ENCODE results near the gene MRPL39. TPM values are rescaled to one million over a fixed set of nuclear protein-coding genes. Genes with fewer than 3 reads are reported as not detected.
A peak's percentile ranks its signal among the peaks of the same experiment; 100 is the strongest.

The MRPL39 gene
- total and polyA plus RNA-seq, 2 of the 4 experiments (the other 2 are of a cell fraction), result 15.2 to 20.6 TPM

DNA sequence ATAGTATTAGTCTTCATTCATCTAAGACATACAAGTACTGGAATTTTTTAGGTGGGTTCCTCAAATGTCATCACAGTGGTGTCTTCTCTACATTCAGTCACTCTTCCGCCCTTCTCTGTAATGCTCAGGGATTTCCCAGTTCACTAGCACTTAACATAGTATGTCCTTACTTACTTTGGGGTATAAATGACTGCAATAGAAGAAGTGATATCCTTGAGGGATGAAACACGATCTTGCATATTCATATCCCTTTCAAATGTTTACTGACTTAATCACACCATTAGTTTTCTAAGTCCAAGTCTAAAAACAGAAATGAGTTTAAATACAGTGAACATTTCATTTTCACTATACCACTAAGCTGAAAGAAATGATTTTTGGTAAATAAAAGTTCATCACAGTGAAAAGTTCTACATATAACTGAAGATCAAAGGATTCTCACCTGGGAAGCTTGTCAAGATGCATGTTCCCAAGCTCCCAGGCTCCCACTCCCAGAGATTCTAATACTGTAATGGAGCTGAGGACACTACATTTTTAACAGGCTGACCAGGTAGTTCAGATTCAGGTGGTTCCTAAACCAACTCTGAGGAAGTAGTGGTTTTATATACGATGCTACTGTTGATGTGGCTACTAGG is 29.7 kb downstream of the MRPL39 start:
- dilution Hi-C loops (cut with HindIII; ENCODE audit: low sequenced_read_pairs, unreplicated experiment) (no loop called here), in situ Hi-C loops (cut with MboI; ENCODE audit: low sequenced_read_pairs) (no loop called here), intact Hi-C loops (cut with micrococcal nuclease) (no loop called here)
- peaks cover 9% of the 10 kb centered on the region; the same call in 1 of the 2 replicates for H3K36me3 ChIP-seq (ENCODE audit: control insufficient read depth, insufficient read depth, low read length)
- ChIA-PET CTCF (no interaction called here), POLR2A (ENCODE audit: unreplicated experiment) (no interaction called here)
- no peak overlapping the region for H3K9ac ChIP-seq (ENCODE audit: low read depth, low read length)
- H2AK9ac ChIP-seq (replicated peaks; ENCODE audit: low read depth, low read length, poor library complexity), result no peak overlapping the region
- no peaks in the 10 kb centered on the region for H3K9me3 ChIP-seq (ENCODE audit: control insufficient read depth, insufficient read depth, low read length)
- DNase-seq, result peak; percentile 25
- no peak overlapping the region for H2BK20ac ChIP-seq (ENCODE audit: low read depth, low read length)
- H2BK15ac ChIP-seq (ENCODE audit: low read depth, low read length), result no peak overlapping the region
- no peak overlapping the region for H4K5ac ChIP-seq (ENCODE audit: low read depth, low read length)
- H2AFZ ChIP-seq (replicated peaks; ENCODE audit: low read length, poor library complexity), result no peak overlapping the region
- no CpG with 5 or more reads among the region's 3 CpGs for WGBS, 2 experiments (ENCODE audit: extremely low coverage in 2 of 2, insufficient read length in 1 of 2)
- H2BK120ac ChIP-seq (ENCODE audit: low read depth, low read length), result no peak overlapping the region
- no peak overlapping the region for H3K4ac ChIP-seq (ENCODE audit: low read depth, low read length)
- H3K4me2 ChIP-seq (ENCODE audit: low read depth, low read length), result no peak overlapping the region
- no peak overlapping the region for H2AK5ac ChIP-seq (ENCODE audit: low read depth, low read length)
- TF ChIP-seq BHLHE40 (IDR thresholded peaks at IDR 0.05; ENCODE audit: low read depth, low read length) (no peak), MAZ (IDR thresholded peaks at IDR 0.05; ENCODE audit: borderline replicate concordance, low read depth, low read length) (no peak), CEBPB (IDR thresholded peaks at IDR 0.05; ENCODE audit: low read depth, low read length) (no peak)
- TF ChIP-seq, protein P1, sequence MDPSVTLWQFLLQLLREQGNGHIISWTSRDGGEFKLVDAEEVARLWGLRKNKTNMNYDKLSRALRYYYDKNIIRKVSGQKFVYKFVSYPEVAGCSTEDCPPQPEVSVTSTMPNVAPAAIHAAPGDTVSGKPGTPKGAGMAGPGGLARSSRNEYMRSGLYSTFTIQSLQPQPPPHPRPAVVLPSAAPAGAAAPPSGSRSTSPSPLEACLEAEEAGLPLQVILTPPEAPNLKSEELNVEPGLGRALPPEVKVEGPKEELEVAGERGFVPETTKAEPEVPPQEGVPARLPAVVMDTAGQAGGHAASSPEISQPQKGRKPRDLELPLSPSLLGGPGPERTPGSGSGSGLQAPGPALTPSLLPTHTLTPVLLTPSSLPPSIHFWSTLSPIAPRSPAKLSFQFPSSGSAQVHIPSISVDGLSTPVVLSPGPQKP (IDR thresholded peaks at IDR 0.05; ENCODE audit: borderline replicate concordance, low read depth, low read length), result no peak
- no peaks in the 10 kb centered on the region for H3K27me3 ChIP-seq (ENCODE audit: control insufficient read depth, insufficient read depth, low read length)
- H2BK5ac ChIP-seq (ENCODE audit: low read depth, low read length, poor library complexity, severe bottlenecking), result no peak overlapping the region
- peaks cover 4 to 25% of the 10 kb centered on the region in 2 experiments; a peak in 3 of 4 replicates for H3K79me1 ChIP-seq (ENCODE audit: low read depth in 1 of 2, low read length in 2 of 2)
- H3K23ac ChIP-seq (ENCODE audit: low read depth, low read length), result no peak overlapping the region
- no peak overlapping the region for H3K27ac ChIP-seq (ENCODE audit: insufficient read depth, low read length)
- no peaks in the 10 kb centered on the region; the same call in 1 of the 2 replicates for H3K9me1 ChIP-seq (ENCODE audit: insufficient read depth, low read length)
- H4K8ac ChIP-seq (ENCODE audit: low read depth in 2 of 2, low read length in 2 of 2), result 0 out of 4 replicates have a peak overlapping the region, but pooled peaks of 1 of the 2 experiments have one; percentile 27
- H3K4me3 ChIP-seq (ENCODE audit: insufficient read depth, low read depth, low read length), result no peak overlapping the region
- H4K20me1 ChIP-seq (ENCODE audit: insufficient read depth, low read length), result no peaks in the 10 kb centered on the region
- H3K18ac ChIP-seq (ENCODE audit: low read depth, low read length), result no peak overlapping the region
- no peak overlapping the region for H3K56ac ChIP-seq (ENCODE audit: extremely low read depth, insufficient read depth, low read length)
- no TSS peak for BruUV-seq (replicated peaks)
- no peak overlapping the region for H4K91ac ChIP-seq (ENCODE audit: insufficient read depth, low read depth, low read length)
- peaks cover 9% of the 10 kb centered on the region; the same call in 1 of the 2 replicates for H3K4me1 ChIP-seq (ENCODE audit: control insufficient read depth, insufficient read depth, low read length)
- no peak for ATAC-seq (ENCODE audit: low read depth)
- H3K14ac ChIP-seq (replicated peaks; ENCODE audit: low read depth, low read length), result peak overlapping the region; percentile 50; the same call in 1 of the 2 replicates
